MM.1S (cell line): Measurements from ENCODE around the gene FASTKD1.

ENCODE experiments used
- CTCF ChIP-seq: fragments of 300-600 bp; sonication (generic); IDR thresholded peaks from 2 replicates; pipeline ENCODE4 v1.5.1; 2016; ENCODE audit warnings: antibody characterized with exemption, low read length, mixed read lengths
- EZH2 ChIP-seq: fragments of 300-600 bp; sonication (generic); optimal IDR thresholded peaks from 2 replicates; pipeline ENCODE3; 2017; ENCODE audit warnings: low read depth, mild to moderate bottlenecking, antibody characterized with exemption, low read length, mixed read lengths
- EZH2phosphoT487 ChIP-seq: fragments of 300-600 bp; sonication (generic); IDR thresholded peaks from 2 replicates; pipeline ENCODE4 v1.6.1; 2018; ENCODE audit warnings: antibody characterized with exemption, low read length

GRCh38 chr2:169513094-169513493 lies 60.6 kb downstream of the FASTKD1 start:
- TF ChIP-seq CTCF = no peak
- no peak for TF ChIP-seq EZH2phosphoT487
- no peak for TF ChIP-seq EZH2
